B cell (primary cell): ENCODE data around the gene TAF12. TPM values are rescaled to one million over a fixed set of nuclear protein-coding genes. Genes with fewer than 3 reads are reported as not detected.

Experiments
- ATAC-seq: fragments of 200-7000 bp; cut with Tn5 transposase; one replicate; pipeline ENCODE4 v1.10.0; 2021; ENCODE audit warnings: low read depth, mild to moderate bottlenecking, moderate number of reproducible peaks, moderate library complexity
- CTCF ChIA-PET: fragments of 350-600 bp; sonication (Branson Sonifier 250); formaldehyde crosslinking; loops from one replicate; lab custom pipeline; 2021; ENCODE audit warnings: antibody characterized with exemption, inconsistent platforms; lab: Charles Lee
- POLR2A ChIA-PET: fragments of 350-600 bp; sonication (Branson Sonifier 250); formaldehyde crosslinking; loops from one replicate; lab custom pipeline; 2021; ENCODE audit warnings: antibody characterized with exemption; lab: Charles Lee
- DNase-seq: peaks from one replicate; pipeline ENCODE4 v3.0.0; 2013
- H2AFZ ChIP-seq: 2 replicates; pipeline ENCODE4 v1.6.1; 2012; ENCODE audit warnings: mild to moderate bottlenecking, low read depth, low read length; ENCODE audit not compliant: insufficient read depth, poor library complexity, severe bottlenecking
- H3K27ac ChIP-seq, 2 donors: 1 replicate in 1 of 2; 2 replicates in 1 of 2; pipeline ENCODE4 v1.5.1; 2012 to 2013; ENCODE audit warnings: low read length in 2 of 2, mild to moderate bottlenecking in 2 of 2, moderate library complexity in 1 of 2
- H3K27me3 ChIP-seq, 4 experiments: fragments of 200-600 bp in 1 of 4; sonication (generic) in 1 of 4; replicated peaks in 1 of 4; 1 replicate in 2 of 4; 2 replicates in 2 of 4; pipeline versions ENCODE4 v1.6.1 to v1.7.0; 2013 to 2016; ENCODE audit warnings: low read length in 3 of 4, mild to moderate bottlenecking in 2 of 4, mixed read lengths in 1 of 4, moderate library complexity in 1 of 4; ENCODE audit not compliant: insufficient read depth in 4 of 4, control insufficient read depth in 3 of 4; ENCODE audit errors: control extremely low read depth in 1 of 4
- H3K36me3 ChIP-seq, 2 experiments: replicated peaks in 1 of 2; 1 replicate in 1 of 2; 2 replicates in 1 of 2; pipeline versions ENCODE4 v1.6.1 to v1.7.1; 2013; ENCODE audit warnings: low read length in 1 of 2; ENCODE audit not compliant: insufficient read depth in 2 of 2, control insufficient read depth in 1 of 2; ENCODE audit errors: control extremely low read depth in 1 of 2, extremely low read depth in 1 of 2
- H3K4me1 ChIP-seq, 2 donors: fragments of 200-600 bp in 1 of 2; sonication (generic) in 1 of 2; 1 replicate in 1 of 2; 2 replicates in 1 of 2; pipeline versions ENCODE4 v1.5.1 to v1.6.1; 2013 to 2017; ENCODE audit warnings: low read length in 2 of 2; ENCODE audit not compliant: control insufficient read depth in 2 of 2, insufficient read depth in 2 of 2
- H3K4me2 ChIP-seq: replicated peaks from 2 replicates; pipeline ENCODE3; 2012; ENCODE audit warnings: mild to moderate bottlenecking, low read depth, low read length; ENCODE audit not compliant: poor library complexity, severe bottlenecking
- H3K4me3 ChIP-seq, 5 experiments: fragments of 200-600 bp in 1 of 5; sonication (generic) in 1 of 5; 1 replicate in 3 of 5; 2 replicates in 2 of 5; pipeline versions ENCODE4 v1.5.1 to v1.7.0; 2011 to 2016; ENCODE audit warnings: low read length in 4 of 5, mild to moderate bottlenecking in 4 of 5, low read depth in 2 of 5, control low read depth in 1 of 5, moderate library complexity in 1 of 5; ENCODE audit not compliant: insufficient read depth in 1 of 5; ENCODE audit errors: control extremely low read depth in 1 of 5, extremely low read depth in 1 of 5
- H3K79me2 ChIP-seq: fragments of 200-600 bp; sonication (generic); one replicate; pipeline ENCODE4 v1.6.0; 2016; ENCODE audit warnings: low read length; ENCODE audit not compliant: control insufficient read depth, insufficient read depth
- H3K9ac ChIP-seq: fragments of 200-600 bp; sonication (generic); 2 replicates; pipeline ENCODE4 v1.6.1; 2017; ENCODE audit warnings: mild to moderate bottlenecking, low read length, moderate library complexity
- H3K9me3 ChIP-seq, 3 donors: one replicate each; pipeline versions ENCODE4 v1.6.1 to v1.7.1; 2013; ENCODE audit warnings: low read length in 2 of 3; ENCODE audit not compliant: control insufficient read depth in 2 of 3, insufficient read depth in 1 of 3; ENCODE audit errors: control extremely low read depth in 1 of 3
- H4K20me1 ChIP-seq: 2 replicates; pipeline ENCODE4 v1.6.0; 2012; ENCODE audit warnings: mild to moderate bottlenecking, low read length; ENCODE audit not compliant: insufficient read depth, control insufficient read depth, poor library complexity, severe bottlenecking
- H3K27ac Mint-ChIP-seq: one replicate; pipeline ENCODE4 v1.8.0; 2021; ENCODE audit warnings: mixed read lengths
- H3K27me3 Mint-ChIP-seq: one replicate; pipeline ENCODE4 v1.8.0; 2021; ENCODE audit warnings: mixed read lengths
- H3K4me1 Mint-ChIP-seq: one replicate; pipeline ENCODE4 v1.8.0; 2021; ENCODE audit warnings: mixed read lengths
- H3K4me3 Mint-ChIP-seq: one replicate; pipeline ENCODE4 v1.8.0; 2021; ENCODE audit warnings: mixed read lengths
- H3K9me3 Mint-ChIP-seq: one replicate; pipeline ENCODE4 v1.8.0; 2022; ENCODE audit warnings: mixed read lengths; ENCODE audit not compliant: insufficient read depth
- EZH2 ChIP-seq: IDR thresholded peaks from 2 replicates; pipeline ENCODE4 v1.6.1; 2012; ENCODE audit warnings: borderline replicate concordance, low read depth, mild to moderate bottlenecking, moderate library complexity, low read length; ENCODE audit not compliant: insufficient read depth, poor library complexity, severe bottlenecking
- WGBS: methylation state at CpG from one replicate; pipeline ENCODE4 v1.1.5; 2013; ENCODE audit warnings: missing lambda C conversion rate; ENCODE audit not compliant: insufficient coverage; 5-methylcytosine and 5-hydroxymethylcytosine counted together
- intact Hi-C: fragments of 100-400 bp; cut with micrococcal nuclease; formaldehyde crosslinking; loops from one replicate; pipeline ENCODE4 v1.10.0; 2022
- polyA plus RNA-seq: library from polyadenylated mRNA; depleted of rRNA; stranded (reverse); fragments of >200 nt; gene quantifications from 2 replicates; pipeline ENCODE4 v1.2.3, GENCODE V29; 2012
- total RNA-seq, 2 donors: library from RNA; stranded (reverse); fragments of 120-200 nt in 1 of 2; gene quantifications; 1 replicate in 1 of 2; 2 replicates in 1 of 2; pipeline versions ENCODE4 v1.2.3 to v1.2.4, GENCODE V29; 2013 to 2022
- TF ChIP-seq, protein P1 (sequence below): fragments of 200-600 bp; IDR thresholded peaks from one replicate; pipeline ENCODE4 v1.8.0; 2022; ENCODE audit warnings: antibody characterized with exemption, mild to moderate bottlenecking

The TAF12 gene
- total and polyA plus RNA-seq, 2 donors (not counting 1 experiment from before 2014, with no cell fraction given) = 15.8 to 19.1 TPM

DNA sequence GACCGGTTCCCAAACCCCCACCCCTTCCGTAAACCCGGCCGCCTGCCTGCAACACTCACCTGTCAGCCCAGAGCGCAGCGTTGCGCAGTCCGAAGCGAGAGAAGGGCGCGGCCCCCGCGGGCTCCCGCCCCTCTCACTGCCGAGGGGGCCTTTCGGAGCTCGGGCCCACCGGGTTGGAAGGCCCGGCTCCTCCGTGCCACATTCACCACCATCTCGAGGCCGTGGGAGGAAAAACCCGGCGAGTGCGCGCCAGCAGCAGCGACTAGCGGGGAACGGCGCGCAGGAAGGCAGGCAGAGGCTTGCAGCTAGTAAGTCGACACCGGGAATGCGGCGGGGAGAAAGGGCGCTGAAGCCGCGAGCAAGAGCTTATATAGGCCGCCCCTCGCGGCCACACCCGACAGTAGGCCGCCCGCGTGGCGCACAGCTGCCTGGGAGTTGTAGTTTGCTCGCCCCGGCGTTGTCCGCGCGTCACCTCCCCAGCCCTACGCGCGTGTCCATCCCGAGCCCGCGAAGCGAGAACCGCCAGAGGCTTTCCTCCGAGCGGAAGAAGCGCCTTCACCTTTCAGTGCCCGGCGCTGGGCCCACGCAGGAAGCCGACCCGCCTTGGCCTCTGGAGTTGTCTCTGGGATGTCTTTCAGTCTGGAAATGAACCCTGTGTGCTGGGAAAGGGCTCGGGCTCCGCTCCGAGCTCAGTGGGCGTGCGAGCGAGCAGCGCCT lies 61.2 kb downstream of the TAF12 start:
- peak overlapping the region; percentile 95 for H3K27ac Mint-ChIP-seq
- H3K36me3 ChIP-seq = peaks cover 15 to 37% of the 10 kb centered on the region in 2 experiments
- no peaks in the 10 kb centered on the region for H3K27me3 Mint-ChIP-seq
- no peaks in the 10 kb centered on the region for H3K27me3 ChIP-seq
- peak overlapping the region; percentile 69 to 82 for H3K27ac ChIP-seq
- H3K4me3 ChIP-seq = peak overlapping the region; percentile 69 to 99 (median 94)
- CTCF ChIA-PET = interaction anchor here (0.6 to 2.6 kb wide), 21 partner anchors 18 to 600 kb away, joined by 3 to 23 read pairs (median 4); partner anchors contain the start of genes MED18, RCC1, SRSF4 and TAF12
- intact Hi-C loops = loop anchor here (1.0 to 5.0 kb wide), 10 partner anchors 28 to 333 kb away; partner anchors contain the start of genes RCC1, RNU11, SESN2 and TAF12
- TF ChIP-seq, protein P1, sequence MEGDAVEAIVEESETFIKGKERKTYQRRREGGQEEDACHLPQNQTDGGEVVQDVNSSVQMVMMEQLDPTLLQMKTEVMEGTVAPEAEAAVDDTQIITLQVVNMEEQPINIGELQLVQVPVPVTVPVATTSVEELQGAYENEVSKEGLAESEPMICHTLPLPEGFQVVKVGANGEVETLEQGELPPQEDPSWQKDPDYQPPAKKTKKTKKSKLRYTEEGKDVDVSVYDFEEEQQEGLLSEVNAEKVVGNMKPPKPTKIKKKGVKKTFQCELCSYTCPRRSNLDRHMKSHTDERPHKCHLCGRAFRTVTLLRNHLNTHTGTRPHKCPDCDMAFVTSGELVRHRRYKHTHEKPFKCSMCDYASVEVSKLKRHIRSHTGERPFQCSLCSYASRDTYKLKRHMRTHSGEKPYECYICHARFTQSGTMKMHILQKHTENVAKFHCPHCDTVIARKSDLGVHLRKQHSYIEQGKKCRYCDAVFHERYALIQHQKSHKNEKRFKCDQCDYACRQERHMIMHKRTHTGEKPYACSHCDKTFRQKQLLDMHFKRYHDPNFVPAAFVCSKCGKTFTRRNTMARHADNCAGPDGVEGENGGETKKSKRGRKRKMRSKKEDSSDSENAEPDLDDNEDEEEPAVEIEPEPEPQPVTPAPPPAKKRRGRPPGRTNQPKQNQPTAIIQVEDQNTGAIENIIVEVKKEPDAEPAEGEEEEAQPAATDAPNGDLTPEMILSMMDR = peak; percentile 7
- no peak for TF ChIP-seq EZH2
- H3K9me3 ChIP-seq = no peaks in the 10 kb centered on the region
- H3K4me1 Mint-ChIP-seq = peaks cover 40% of the 10 kb centered on the region
- POLR2A ChIA-PET = interaction anchor here (0.5 to 4.1 kb wide), 31 partner anchors 8 to 1329 kb away, joined by 3 to 36 read pairs (median 4); partner anchors contain the start of genes GMEB1, MED18, PHACTR4 and RAB42
- H3K9me3 Mint-ChIP-seq = no peaks in the 10 kb centered on the region
- peaks cover 15 to 35% of the 10 kb centered on the region in 2 donors for H3K4me1 ChIP-seq
- peaks cover 29% of the 10 kb centered on the region for H3K79me2 ChIP-seq
- H2AFZ ChIP-seq = peak overlapping the region; percentile 98
- peak overlapping the region; percentile 96 for H3K4me3 Mint-ChIP-seq
- under 1% methylated on average over 71 of the region's 75 CpGs for WGBS
- H3K4me2 ChIP-seq = peak overlapping the region; percentile 97
- H3K9ac ChIP-seq = peak overlapping the region; percentile 97
- H4K20me1 ChIP-seq = peaks cover 40% of the 10 kb centered on the region
- ATAC-seq = peak; percentile 92
- DNase-seq = peak; percentile 96
